HG03025 (cell line): ENCODE results near the gene TCF7L2.

ENCODE experiments used
- ATAC-seq: cut with Tn5 transposase; IDR thresholded peaks from one replicate; pipeline ENCODE4 v1.9.1; 2021; ENCODE audit warnings: mild to moderate bottlenecking, moderate library complexity; ENCODE audit not compliant: unreplicated experiment, low FRiP score

Gene TCF7L2

GRCh38 chr10:113019692-113020474, 69.8 kb downstream of the TCF7L2 start:
- ATAC-seq: no peak

- no peak for ATAC-seq
These were observed 70.4 kb downstream of the TCF7L2 start for GRCh38 chr10:113020475-113020753.

- no peak for ATAC-seq
These were observed 70.8 kb downstream of the TCF7L2 start for GRCh38 chr10:113020838-113021237.

- ATAC-seq: no peak
These were observed 71.4 kb downstream of the TCF7L2 start for GRCh38 chr10:113021268-113022040.

- no peak for ATAC-seq
These were observed 72.2 kb downstream of the TCF7L2 start for GRCh38 chr10:113022265-113022664.

- no peak for ATAC-seq
These were observed 73.0 kb downstream of the TCF7L2 start for GRCh38 chr10:113023017-113023416.

- ATAC-seq: no peak
These were observed 74.9 kb downstream of the TCF7L2 start for GRCh38 chr10:113024930-113025329.

GRCh38 chr10:113025487-113025886, 75.4 kb downstream of the TCF7L2 start:
- no peak for ATAC-seq

- no peak for ATAC-seq
These were observed 76.6 kb downstream of the TCF7L2 start for GRCh38 chr10:113026679-113027078.

GRCh38 chr10:113027230-113027573, 77.2 kb downstream of the TCF7L2 start:
- no peak for ATAC-seq

- ATAC-seq: no peak
These were observed 77.8 kb downstream of the TCF7L2 start for GRCh38 chr10:113027574-113028455.

GRCh38 chr10:113028456-113029440, 78.7 kb downstream of the TCF7L2 start:
- ATAC-seq: no peak

GRCh38 chr10:113030453-113030852, 80.4 kb downstream of the TCF7L2 start:
- ATAC-seq: no peak

GRCh38 chr10:113031147-113031546, 81.1 kb downstream of the TCF7L2 start:
- no peak for ATAC-seq

GRCh38 chr10:113033991-113034390, 83.9 kb downstream of the TCF7L2 start:
- ATAC-seq: no peak

- no peak for ATAC-seq
These were observed 85.8 kb downstream of the TCF7L2 start for GRCh38 chr10:113035732-113036312.

GRCh38 chr10:113036619-113037018, 86.6 kb downstream of the TCF7L2 start:
- ATAC-seq: no peak

- ATAC-seq: no peak
These were observed 87.2 kb downstream of the TCF7L2 start for GRCh38 chr10:113037218-113037617.

- no peak for ATAC-seq
These were observed 88.1 kb downstream of the TCF7L2 start for GRCh38 chr10:113038183-113038582.

GRCh38 chr10:113038985-113039384, 88.9 kb downstream of the TCF7L2 start:
- no peak for ATAC-seq
